Activated CD8-positive, alpha-beta T cell treated with anti-CD3 and anti-CD28 coated beads for 36 hours (primary cell): Measurements from ENCODE around the gene EXOG. TPM values are rescaled to one million over a fixed set of nuclear protein-coding genes. Genes with fewer than 3 reads are reported as not detected.

Experiments used
- ATAC-seq: fragments of 200-7000 bp; cut with Tn5 transposase; one replicate; pipeline ENCODE4 v1.10.0; 2021; ENCODE audit warnings: mild to moderate bottlenecking, moderate library complexity
- CTCF ChIA-PET: fragments of 350-600 bp; sonication (Branson Sonifier 250); formaldehyde crosslinking; loops from one replicate; lab custom pipeline; 2021; ENCODE audit warnings: antibody characterized with exemption; lab: Charles Lee
- POLR2A ChIA-PET: fragments of 350-600 bp; sonication (Branson Sonifier 250); formaldehyde crosslinking; loops from one replicate; lab custom pipeline; 2021; ENCODE audit warnings: antibody characterized with exemption; lab: Charles Lee
- DNase-seq: peaks from one replicate; pipeline ENCODE4 v3.0.0-alpha.2; 2020
- H3K27ac Mint-ChIP-seq: one replicate; pipeline ENCODE4 v1.8.0; 2021; ENCODE audit warnings: mild to moderate bottlenecking, mixed read lengths
- H3K27me3 Mint-ChIP-seq: one replicate; pipeline ENCODE4 v1.8.0; 2021; ENCODE audit warnings: mixed read lengths
- H3K36me3 Mint-ChIP-seq: one replicate; pipeline ENCODE4 v1.8.0; 2021; ENCODE audit warnings: low read depth, mixed read lengths
- H3K4me1 Mint-ChIP-seq: one replicate; pipeline ENCODE4 v1.8.0; 2021; ENCODE audit warnings: low read depth, mixed read lengths
- H3K4me3 Mint-ChIP-seq: one replicate; pipeline ENCODE4 v1.8.0; 2021; ENCODE audit warnings: mild to moderate bottlenecking, moderate library complexity, mixed read lengths
- H3K9me3 Mint-ChIP-seq: one replicate; pipeline ENCODE4 v1.8.0; 2021; ENCODE audit warnings: mixed read lengths
- CTCF ChIP-seq: fragments of 200-600 bp; IDR thresholded peaks from one replicate; pipeline ENCODE4 v1.8.0; 2022; ENCODE audit warnings: antibody characterized with exemption, mild to moderate bottlenecking
- intact Hi-C: fragments of 100-400 bp; cut with micrococcal nuclease; formaldehyde crosslinking; loops from one replicate; pipeline ENCODE4 v1.10.0; 2022
- total RNA-seq, 2 experiments: library from RNA; stranded (reverse); gene quantifications; one replicate each; pipeline ENCODE4 v1.2.3, GENCODE V29; 2021

The EXOG gene
- total RNA-seq, 2 experiments from 2014 or later = 16.8 to 17.7 TPM

DNA sequence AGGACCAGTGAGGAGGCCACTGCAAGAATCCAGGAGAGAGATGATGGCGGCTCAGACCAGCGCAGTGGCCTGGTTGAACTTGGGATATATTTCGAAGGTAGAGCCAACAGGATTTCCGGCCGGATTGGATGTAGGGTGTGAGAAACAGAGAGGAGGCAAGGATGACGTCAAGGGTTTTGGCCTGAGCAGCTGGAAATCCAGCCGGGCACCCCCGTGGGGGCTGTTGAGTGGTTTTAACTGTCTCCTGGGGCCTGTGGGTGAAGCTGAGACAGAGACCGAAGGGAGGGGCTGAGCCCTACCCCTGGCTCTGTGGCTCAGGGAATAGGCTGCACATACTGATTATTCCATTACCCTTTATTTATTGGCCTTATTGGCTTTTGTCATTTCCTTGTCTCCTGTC, 45.7 kb downstream of the EXOG start:
- H3K27me3 Mint-ChIP-seq = no peaks in the 10 kb centered on the region
- intact Hi-C loops = no loop called here
- H3K4me3 Mint-ChIP-seq = no peak overlapping the region
- no peak for ATAC-seq
- H3K27ac Mint-ChIP-seq = no peak overlapping the region
- ChIA-PET CTCF (no interaction called here), POLR2A (interaction anchor here (0.6 kb wide), 1 partner anchor 141 kb away, joined by 3 read pairs; no protein-coding TSS in a partner anchor)
- DNase-seq = no peak
- no peak for TF ChIP-seq CTCF
- no peaks in the 10 kb centered on the region for H3K36me3 Mint-ChIP-seq
- no peaks in the 10 kb centered on the region for H3K9me3 Mint-ChIP-seq
- no peaks in the 10 kb centered on the region for H3K4me1 Mint-ChIP-seq

DNA sequence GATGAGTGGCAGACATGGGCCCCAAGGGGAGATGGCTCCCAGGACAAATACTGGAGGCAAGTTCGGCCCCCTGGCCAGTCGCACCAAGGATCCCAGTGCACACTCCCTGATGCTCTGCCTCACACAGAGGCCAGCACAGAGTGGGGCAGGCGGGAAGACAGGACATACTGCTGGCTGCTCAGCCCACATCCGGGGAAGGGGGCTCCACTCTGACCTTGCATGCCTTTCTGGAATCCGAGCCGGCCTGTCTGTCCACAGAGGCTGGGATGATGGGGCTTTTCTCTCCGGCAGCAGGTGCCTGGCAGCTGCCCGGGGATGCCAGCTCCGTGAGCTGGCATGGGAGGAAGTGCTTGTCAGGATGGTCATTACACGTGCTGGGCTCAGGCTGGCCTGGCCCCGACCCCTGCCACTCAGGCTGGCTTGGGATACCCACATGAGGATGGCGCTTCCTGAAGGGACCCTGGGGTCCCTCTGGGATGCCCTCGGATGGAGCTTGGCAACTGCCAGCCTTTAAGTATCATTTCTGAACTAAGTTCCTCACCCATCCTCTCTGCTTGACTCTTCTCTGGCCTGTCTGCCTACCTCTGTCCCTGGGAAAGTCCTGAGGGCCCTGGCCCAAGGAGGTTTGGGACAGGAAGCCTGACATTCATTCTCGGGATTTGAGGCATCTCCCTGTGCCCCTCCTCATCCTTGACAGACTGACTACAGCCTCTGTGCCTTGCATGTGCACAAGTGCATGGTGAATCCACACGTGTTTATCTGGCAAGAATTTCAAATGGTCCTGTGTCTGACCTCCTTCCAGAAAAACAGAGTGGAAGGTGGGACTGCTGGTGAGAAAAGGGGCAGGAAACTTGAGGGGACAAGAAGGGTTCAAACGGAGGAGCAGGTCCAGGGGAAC, 46.5 kb downstream of the EXOG start:
- ATAC-seq (no peak), DNase-seq (no peak)
- ChIA-PET CTCF (no interaction called here), POLR2A (no interaction called here)
- intact Hi-C loops = no loop called here
- no peaks in the 10 kb centered on the region for H3K9me3 Mint-ChIP-seq
- H3K4me3 Mint-ChIP-seq = no peak overlapping the region
- no peaks in the 10 kb centered on the region for H3K4me1 Mint-ChIP-seq
- H3K36me3 Mint-ChIP-seq = no peaks in the 10 kb centered on the region
- TF ChIP-seq CTCF = no peak
- H3K27me3 Mint-ChIP-seq = no peaks in the 10 kb centered on the region
- H3K27ac Mint-ChIP-seq = no peak overlapping the region

GRCh38 chr3:38543586-38543985, 47.4 kb downstream of the EXOG start:
- ATAC-seq = no peak
- intact Hi-C loops = no loop called here
- ChIA-PET CTCF (interaction anchor here (1.0 to 1.1 kb wide), 2 partner anchors 22 to 103 kb away, joined by 3 read pairs; no protein-coding TSS in a partner anchor), POLR2A (no interaction called here)
- Mint-ChIP-seq H3K36me3 (no peaks in the 10 kb centered on the region), H3K9me3 (no peaks in the 10 kb centered on the region), H3K27me3 (no peaks in the 10 kb centered on the region), H3K4me3 (no peak overlapping the region), H3K27ac (no peak overlapping the region), H3K4me1 (no peaks in the 10 kb centered on the region)
- DNase-seq = no peak
- no peak for TF ChIP-seq CTCF

GRCh38 chr3:38544926-38545325, 48.8 kb downstream of the EXOG start:
- ChIA-PET POLR2A (no interaction called here), CTCF (interaction anchor here (1.7 kb wide), 1 partner anchor 24 kb away, joined by 8 read pairs; no protein-coding TSS in a partner anchor)
- Mint-ChIP-seq H3K36me3 (no peaks in the 10 kb centered on the region), H3K27ac (no peak overlapping the region), H3K4me3 (no peak overlapping the region), H3K9me3 (no peaks in the 10 kb centered on the region), H3K4me1 (no peaks in the 10 kb centered on the region), H3K27me3 (no peaks in the 10 kb centered on the region)
- intact Hi-C loops = no loop called here
- ATAC-seq = no peak
- TF ChIP-seq CTCF = no peak
- no peak for DNase-seq

DNA sequence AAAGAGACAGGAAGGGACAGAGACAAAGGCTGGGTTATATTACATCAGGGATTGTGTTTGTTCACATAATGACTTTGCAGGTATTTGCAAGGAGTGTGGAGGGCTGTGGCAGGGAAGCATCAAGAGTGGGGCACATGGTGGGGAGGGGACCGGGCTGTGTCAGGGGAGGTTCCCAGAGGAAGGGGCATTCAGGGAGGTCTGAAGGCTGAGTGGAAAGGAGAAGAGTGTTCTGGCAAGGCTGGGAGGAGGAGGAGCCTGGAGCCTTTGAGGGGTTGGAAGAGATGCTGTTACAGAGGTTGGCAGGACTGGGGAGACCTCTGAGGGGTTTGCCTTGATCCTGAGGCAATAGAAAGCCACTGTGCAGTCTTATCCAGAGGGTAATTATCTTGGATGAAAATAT, 49.4 kb downstream of the EXOG start:
- no peaks in the 10 kb centered on the region for H3K27me3 Mint-ChIP-seq
- intact Hi-C loops = no loop called here
- no peak overlapping the region for H3K27ac Mint-ChIP-seq
- DNase-seq (no peak), ATAC-seq (no peak)
- POLR2A ChIA-PET = no interaction called here
- H3K36me3 Mint-ChIP-seq = no peaks in the 10 kb centered on the region
- no peak for TF ChIP-seq CTCF
- H3K9me3 Mint-ChIP-seq = no peaks in the 10 kb centered on the region
- CTCF ChIA-PET = interaction anchor here (1.7 kb wide), 1 partner anchor 25 kb away, joined by 8 read pairs; no protein-coding TSS in a partner anchor
- no peak overlapping the region for H3K4me3 Mint-ChIP-seq
- H3K4me1 Mint-ChIP-seq = no peaks in the 10 kb centered on the region
